GM18907 (cell line): ENCODE measurements around the gene TMEM26.
"Not testable (repeated sequence)": the region's sequence is repeated elsewhere in the genome, so short reads cannot be mapped to it uniquely, and the experiment has no call there.

ENCODE experiments used
- ATAC-seq: cut with Tn5 transposase; IDR thresholded peaks from one replicate; pipeline ENCODE4 v1.9.1; 2021; ENCODE audit warnings: mild to moderate bottlenecking, moderate library complexity; ENCODE audit not compliant: unreplicated experiment

The TMEM26 gene

GRCh38 chr10:61406242-61406641, 46.9 kb downstream of the TMEM26 start:
- ATAC-seq: no peak

GRCh38 chr10:61404751-61405150, 48.4 kb downstream of the TMEM26 start:
- ATAC-seq: no peak

GRCh38 chr10:61400524-61400923, 52.7 kb downstream of the TMEM26 start:
- ATAC-seq: no peak

- no peak for ATAC-seq
Observed at GRCh38 chr10:61399406-61399805, 53.8 kb downstream of the TMEM26 start.

- ATAC-seq: no peak
Observed at GRCh38 chr10:61398366-61399129, 54.6 kb downstream of the TMEM26 start.

- ATAC-seq: peak; percentile 79
Observed at GRCh38 chr10:61397175-61397986, 55.8 kb downstream of the TMEM26 start.

GRCh38 chr10:61391281-61391680, 61.9 kb downstream of the TMEM26 start:
- ATAC-seq: peak; percentile 48

GRCh38 chr10:61390851-61391250, 62.3 kb downstream of the TMEM26 start:
- peak; percentile 97 for ATAC-seq

- ATAC-seq: no peak
Observed at GRCh38 chr10:61389887-61390286, 63.3 kb downstream of the TMEM26 start.

GRCh38 chr10:61388986-61389385, 64.2 kb downstream of the TMEM26 start:
- ATAC-seq: not testable (repeated sequence)

- no peak for ATAC-seq
Observed at GRCh38 chr10:61385231-61386001, 67.8 kb downstream of the TMEM26 start.

- not testable (repeated sequence) for ATAC-seq
Observed at GRCh38 chr10:61381153-61381552, 72.0 kb downstream of the TMEM26 start.

GRCh38 chr10:61378865-61379264, 74.3 kb downstream of the TMEM26 start:
- ATAC-seq: no peak

- ATAC-seq: no peak
Observed at GRCh38 chr10:61376908-61377368, 76.2 kb downstream of the TMEM26 start.

- no peak for ATAC-seq
Observed at GRCh38 chr10:61376377-61376776, 76.8 kb downstream of the TMEM26 start.

- no peak for ATAC-seq
Observed at GRCh38 chr10:61366365-61366764, 86.8 kb downstream of the TMEM26 start.

GRCh38 chr10:61364619-61365018, 88.6 kb downstream of the TMEM26 start:
- no peak for ATAC-seq

GRCh38 chr10:61363006-61363405, 90.2 kb downstream of the TMEM26 start:
- no peak for ATAC-seq

- no peak for ATAC-seq
Observed at GRCh38 chr10:61359452-61359851, 93.7 kb downstream of the TMEM26 start.

GRCh38 chr10:61357687-61358086, 95.5 kb downstream of the TMEM26 start:
- no peak for ATAC-seq
